Measurements from ENCODE around the gene HAPSTR1.

DNA sequence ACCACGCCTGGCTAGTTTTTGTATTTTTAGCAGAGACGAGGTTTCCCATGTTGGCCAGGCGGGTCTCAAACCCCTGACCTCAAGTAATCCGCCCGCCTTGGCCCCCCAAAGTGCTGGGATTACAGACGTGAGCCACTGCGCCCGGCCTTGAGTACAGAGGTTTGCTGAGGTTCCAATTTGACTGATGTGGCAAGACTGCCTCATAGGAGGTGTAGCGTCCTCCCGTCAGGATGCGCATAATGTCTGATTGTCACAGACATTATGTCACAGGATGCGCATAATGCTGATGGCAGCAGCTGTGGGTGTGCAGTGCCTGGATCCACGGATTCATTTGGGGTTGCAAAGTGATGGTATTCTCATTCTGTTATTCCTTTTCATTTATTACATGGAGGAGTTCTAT is 45.2 kb downstream of the HAPSTR1 start:
- TF ChIP-seq, protein P1, sequence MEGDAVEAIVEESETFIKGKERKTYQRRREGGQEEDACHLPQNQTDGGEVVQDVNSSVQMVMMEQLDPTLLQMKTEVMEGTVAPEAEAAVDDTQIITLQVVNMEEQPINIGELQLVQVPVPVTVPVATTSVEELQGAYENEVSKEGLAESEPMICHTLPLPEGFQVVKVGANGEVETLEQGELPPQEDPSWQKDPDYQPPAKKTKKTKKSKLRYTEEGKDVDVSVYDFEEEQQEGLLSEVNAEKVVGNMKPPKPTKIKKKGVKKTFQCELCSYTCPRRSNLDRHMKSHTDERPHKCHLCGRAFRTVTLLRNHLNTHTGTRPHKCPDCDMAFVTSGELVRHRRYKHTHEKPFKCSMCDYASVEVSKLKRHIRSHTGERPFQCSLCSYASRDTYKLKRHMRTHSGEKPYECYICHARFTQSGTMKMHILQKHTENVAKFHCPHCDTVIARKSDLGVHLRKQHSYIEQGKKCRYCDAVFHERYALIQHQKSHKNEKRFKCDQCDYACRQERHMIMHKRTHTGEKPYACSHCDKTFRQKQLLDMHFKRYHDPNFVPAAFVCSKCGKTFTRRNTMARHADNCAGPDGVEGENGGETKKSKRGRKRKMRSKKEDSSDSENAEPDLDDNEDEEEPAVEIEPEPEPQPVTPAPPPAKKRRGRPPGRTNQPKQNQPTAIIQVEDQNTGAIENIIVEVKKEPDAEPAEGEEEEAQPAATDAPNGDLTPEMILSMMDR (IDR thresholded peaks at IDR 0.05) = no peak
- no peak for TF ChIP-seq POLR2A (IDR thresholded peaks at IDR 0.05)
